HepG2 (cell line): ENCODE measurements around the gene EPHX1. TPM values are rescaled to one million over a fixed set of nuclear protein-coding genes. Genes with fewer than 3 reads are reported as not detected.

ENCODE experiments used
- ATAC-seq: fragments of 200-7000 bp; cut with Tn5 transposase; 3 replicates; pipeline ENCODE4 v1.9.1; 2020; ENCODE audit warnings: mild to moderate bottlenecking, moderate library complexity
- BruUV-seq: library from RNA; stranded (reverse); fragments of 400-500 nt; replicated peaks from 2 replicates; lab custom pipeline; 2021; lab: Mats Ljungman, UMichigan
- CTCF ChIA-PET: fragments of 300-600 bp; formaldehyde crosslinking; extraction: SDS; loops from one replicate; lab custom pipeline; 2021; ENCODE audit warnings: low total read pairs, inconsistent platforms, low intra/inter-chr PET ratio; lab: Yijun Ruan, JAX
- POLR2A ChIA-PET: fragments of 350-600 bp; sonication (Branson Sonifier 250); formaldehyde crosslinking; loops from one replicate; lab custom pipeline; 2020; ENCODE audit warnings: antibody characterized with exemption, inconsistent platforms; lab: Yijun Ruan, JAX
- DNase-seq: peaks from one replicate; pipeline ENCODE4 v3.0.0-alpha.2; 2015; ENCODE audit warnings: low spot score
- FAIRE-seq: peaks from 3 replicates; lab custom pipeline; 2011; peaks lifted over from hg19 to GRCh38; lab: Jason Lieb, UNC
- H2AFZ ChIP-seq: one replicate; pipeline ENCODE4 v1.6.1; 2011; ENCODE audit warnings: low read length, inconsistent platforms
- H3K27ac ChIP-seq: fragments of 300-600 bp; 3 replicates; pipeline ENCODE4 v1.8.0; 2011; ENCODE audit warnings: mixed run types, mild to moderate bottlenecking, mixed read lengths, low read length, inconsistent platforms; ENCODE audit not compliant: insufficient read depth; ENCODE audit errors: extremely low read length
- H3K27me3 ChIP-seq, 2 experiments: fragments of 200-600 bp in 1 of 2; 2 replicates in 1 of 2; 3 replicates in 1 of 2; pipeline versions ENCODE4 v1.6.0 to v1.8.0; 2011; ENCODE audit warnings: low read length in 2 of 2, mild to moderate bottlenecking in 2 of 2, moderate library complexity in 2 of 2, inconsistent platforms in 1 of 2; ENCODE audit not compliant: insufficient read depth in 2 of 2, control insufficient read depth in 1 of 2
- H3K36me3 ChIP-seq, 2 experiments: fragments of 200-600 bp in 1 of 2; replicated peaks in 1 of 2; 2 replicates in 1 of 2; 3 replicates in 1 of 2; pipeline versions ENCODE4 v1.5.1 to v1.8.0; 2011; ENCODE audit warnings: low read length in 2 of 2, inconsistent platforms in 1 of 2; ENCODE audit not compliant: insufficient read depth in 2 of 2, control insufficient read depth in 1 of 2
- H3K4me1 ChIP-seq: 2 replicates; pipeline ENCODE4 v1.5.1; 2012; ENCODE audit warnings: low read length, inconsistent platforms; ENCODE audit not compliant: insufficient read depth
- H3K4me2 ChIP-seq: 2 replicates; pipeline ENCODE4 v1.6.0; 2011; ENCODE audit warnings: low read depth, low read length, inconsistent platforms
- H3K4me3 ChIP-seq, 3 experiments: fragments of 200-600 bp in 1 of 3; sonication (generic), shearing (Covaris generic) in 1 of 3; replicated peaks in 1 of 3; 2 replicates each; pipeline ENCODE4 v1.5.1; 2011 to 2016; ENCODE audit warnings: low read length in 3 of 3, inconsistent platforms in 2 of 3, low read depth in 2 of 3, mild to moderate bottlenecking in 2 of 3, control low read depth in 1 of 3, mixed read lengths in 1 of 3; ENCODE audit not compliant: insufficient read depth in 1 of 3
- H3K79me2 ChIP-seq: one replicate; pipeline ENCODE4 v1.6.1; 2011; ENCODE audit warnings: low read length, inconsistent platforms; ENCODE audit not compliant: insufficient read depth
- H3K9ac ChIP-seq: 2 replicates; pipeline ENCODE4 v1.6.0; 2011; ENCODE audit warnings: mild to moderate bottlenecking, low read depth, low read length, inconsistent platforms; ENCODE audit not compliant: insufficient read depth
- H3K9me3 ChIP-seq: 2 replicates; pipeline ENCODE4 v1.5.1; 2012; ENCODE audit warnings: mild to moderate bottlenecking, low read length
- H4K20me1 ChIP-seq: 2 replicates; pipeline ENCODE4 v1.6.0; 2011; ENCODE audit warnings: inconsistent platforms, mild to moderate bottlenecking, low read length, moderate library complexity; ENCODE audit not compliant: insufficient read depth
- CREB1 ChIP-seq, 2 experiments: fragments of 450-650 bp in 1 of 2; IDR thresholded peaks; 2 replicates each; pipeline ENCODE4 v1.6.1; 2016 to 2017; ENCODE audit warnings: control low read depth in 1 of 2, mild to moderate bottlenecking in 1 of 2, missing compliant biosample characterization in 1 of 2, missing genetic modification characterization in 1 of 2
- FLYWCH1 ChIP-seq: sonication (generic); formaldehyde crosslinking; IDR thresholded peaks from 2 replicates; pipeline ENCODE4 v1.8.1; 2023; ENCODE audit warnings: mild to moderate bottlenecking, missing genetic modification reagents
- FOXC1 ChIP-seq: sonication (generic); formaldehyde crosslinking; IDR thresholded peaks from 2 replicates; pipeline ENCODE4 v1.8.0; 2022; ENCODE audit warnings: mild to moderate bottlenecking, missing genetic modification reagents, borderline replicate concordance
- JARID2 ChIP-seq: sonication (generic); formaldehyde crosslinking; IDR thresholded peaks from 2 replicates; pipeline ENCODE4 v1.8.1; 2023; ENCODE audit warnings: missing genetic modification reagents, inconsistent platforms; ENCODE audit not compliant: insufficient replicate concordance
- JUNB ChIP-seq: sonication (generic); formaldehyde crosslinking; IDR thresholded peaks from 2 replicates; pipeline ENCODE4 v1.8.0; 2022; ENCODE audit warnings: missing genetic modification reagents, mild to moderate bottlenecking, borderline replicate concordance
- ONECUT2 ChIP-seq: sonication (generic); formaldehyde crosslinking; IDR thresholded peaks from 2 replicates; pipeline ENCODE4 v1.4.0; 2020; ENCODE audit warnings: missing genetic modification reagents
- PCBP2 ChIP-seq: fragments of 200-400 bp; formaldehyde crosslinking; optimal IDR thresholded peaks from 2 replicates; pipeline ENCODE3; 2018; ENCODE audit warnings: low read length, low read depth; ENCODE audit not compliant: poor library complexity, severe bottlenecking
- PHB2 ChIP-seq: fragments of 450-650 bp; IDR thresholded peaks from 2 replicates; pipeline ENCODE4 v1.6.1; 2018; ENCODE audit not compliant: partially characterized antibody
- PTBP1 ChIP-seq: fragments of 200-400 bp; formaldehyde crosslinking; IDR thresholded peaks from 2 replicates; pipeline ENCODE4 v1.6.1; 2018; ENCODE audit warnings: low read length, low read depth; ENCODE audit not compliant: poor library complexity, severe bottlenecking
- REXO4 ChIP-seq: sonication (generic); formaldehyde crosslinking; IDR thresholded peaks from 2 replicates; pipeline ENCODE4 v1.8.0; 2022; ENCODE audit warnings: missing genetic modification reagents, mild to moderate bottlenecking, borderline replicate concordance
- TMF1 ChIP-seq: sonication (generic); formaldehyde crosslinking; IDR thresholded peaks from 2 replicates; pipeline ENCODE4 v1.8.1; 2022; ENCODE audit warnings: low read depth, missing genetic modification reagents
- YEATS4 ChIP-seq: sonication (generic); formaldehyde crosslinking; IDR thresholded peaks from 2 replicates; pipeline ENCODE4 v1.4.0; 2020; ENCODE audit warnings: missing genetic modification reagents, borderline replicate concordance
- ZBTB7B ChIP-seq: sonication (generic); formaldehyde crosslinking; IDR thresholded peaks from 2 replicates; pipeline ENCODE4 v1.4.0; 2020; ENCODE audit warnings: missing genetic modification reagents
- ZNF337 ChIP-seq: sonication (generic); formaldehyde crosslinking; IDR thresholded peaks from 2 replicates; pipeline ENCODE4 v1.5.1; 2020; ENCODE audit warnings: missing genetic modification reagents, low read depth, mild to moderate bottlenecking, borderline replicate concordance
- ZNF687 ChIP-seq: sonication (generic); formaldehyde crosslinking; IDR thresholded peaks from 2 replicates; pipeline ENCODE4 v1.5.1; 2020; ENCODE audit warnings: mild to moderate bottlenecking, missing genetic modification reagents, moderate library complexity
- WGBS: methylation state at CpG from one replicate; pipeline ENCODE4 v1.1.6; 2017; ENCODE audit warnings: low lambda C conversion rate; 5-methylcytosine and 5-hydroxymethylcytosine counted together
- in situ Hi-C: cut with HindIII; loops from 2 replicates; pipeline ENCODE4 v1.10.0; 2017; ENCODE audit warnings: low pct_unique_long_range_greater_than_20kb; ENCODE audit not compliant: extremely low pct_ligation_motif_present
- intact Hi-C: fragments of 100-400 bp; cut with micrococcal nuclease; formaldehyde crosslinking; loops from one replicate; pipeline ENCODE4 v1.10.0; 2022; ENCODE audit not compliant: unreplicated experiment
- polyA plus RNA-seq, 8 experiments: library from polyadenylated mRNA; depleted of rRNA in 3 of 8; stranded (reverse) in 7 of 8; unstranded in 1 of 8; fragments of >200 nt; fragmentation: Illumina TruSeq in 4 of 8; extraction: Trizol in 4 of 8; gene quantifications; 2 replicates each; pipeline versions ENCODE4 v1.2.1 to v1.2.3, GENCODE V29; 2011 to 2016; ENCODE audit warnings: low read depth in 4 of 8, missing spikeins in 1 of 8, mixed read lengths in 1 of 8; ENCODE audit not compliant: insufficient read depth in 1 of 8
- total RNA-seq, 5 experiments: library from RNA; depleted of rRNA; stranded (reverse); fragments of >200 nt; fragmentation: Illumina TruSeq; extraction: Trizol; gene quantifications; 2 replicates each; pipeline ENCODE4 v1.2.3, GENCODE V29; 2016; ENCODE audit warnings: low read depth in 1 of 5
- TF ChIP-seq, protein P1 (sequence below): sonication (generic); formaldehyde crosslinking; IDR thresholded peaks from 2 replicates; pipeline ENCODE4 v1.5.0; 2020; ENCODE audit warnings: missing genetic modification reagents
- TF ChIP-seq, protein P2 (sequence below): sonication (generic); formaldehyde crosslinking; IDR thresholded peaks from 2 replicates; pipeline ENCODE4 v1.5.0; 2020; ENCODE audit warnings: missing genetic modification reagents, mild to moderate bottlenecking, borderline replicate concordance
- TF ChIP-seq, protein P3 (sequence below): sonication (generic); formaldehyde crosslinking; IDR thresholded peaks from 2 replicates; pipeline ENCODE4 v1.8.1; 2022; ENCODE audit warnings: mild to moderate bottlenecking, missing genetic modification reagents

EPHX1 gene
- total and polyA plus RNA-seq, 2 of the 13 experiments (the other 11 are each of a cell fraction or from before 2014, with no cell fraction given): 27.7 to 36.5 TPM

- in situ Hi-C loops: no loop called here
These were observed 28.9 kb downstream of the EPHX1 start for GRCh38 chr1:225838793-225839192.

More at GRCh38 chr1:225838793-225839192, 28.9 kb downstream of the EPHX1 start:
- no peaks in the 10 kb centered on the region for H3K9me3 ChIP-seq
- no TSS peak for BruUV-seq
- DNase-seq: no peak
- no peak overlapping the region for H3K4me2 ChIP-seq
- peaks cover 13 to 52% of the 10 kb centered on the region in 2 experiments for H3K36me3 ChIP-seq
- no peaks in the 10 kb centered on the region for H4K20me1 ChIP-seq
- CTCF ChIA-PET: no interaction called here
- H2AFZ ChIP-seq: no peak overlapping the region
- no peaks in the 10 kb centered on the region for H3K4me1 ChIP-seq
- no peak overlapping the region for H3K9ac ChIP-seq
- intact Hi-C loops: no loop called here
- TF ChIP-seq JUNB (CRISPR knock-in tag): no peak
- no peak for TF ChIP-seq JARID2 (CRISPR knock-in tag)
- TF ChIP-seq YEATS4 (CRISPR knock-in tag): no peak
- no peak for TF ChIP-seq ONECUT2 (CRISPR knock-in tag)
- TF ChIP-seq REXO4 (CRISPR knock-in tag): no peak
- no peak for TF ChIP-seq PTBP1
- no peak for TF ChIP-seq PHB2
- no peak for TF ChIP-seq FOXC1
- TF ChIP-seq, protein P1, sequence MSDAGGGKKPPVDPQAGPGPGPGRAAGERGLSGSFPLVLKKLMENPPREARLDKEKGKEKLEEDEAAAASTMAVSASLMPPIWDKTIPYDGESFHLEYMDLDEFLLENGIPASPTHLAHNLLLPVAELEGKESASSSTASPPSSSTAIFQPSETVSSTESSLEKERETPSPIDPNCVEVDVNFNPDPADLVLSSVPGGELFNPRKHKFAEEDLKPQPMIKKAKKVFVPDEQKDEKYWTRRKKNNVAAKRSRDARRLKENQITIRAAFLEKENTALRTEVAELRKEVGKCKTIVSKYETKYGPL (CRISPR knock-in tag): no peak
- TF ChIP-seq CREB1 (IDR thresholded peaks at IDR 0.05): no peak
- TF ChIP-seq CREB1 (CRISPR knock-in tag; IDR thresholded peaks at IDR 0.05): no peak
- TF ChIP-seq ZNF337 (CRISPR knock-in tag): no peak
- TF ChIP-seq, protein P2, sequence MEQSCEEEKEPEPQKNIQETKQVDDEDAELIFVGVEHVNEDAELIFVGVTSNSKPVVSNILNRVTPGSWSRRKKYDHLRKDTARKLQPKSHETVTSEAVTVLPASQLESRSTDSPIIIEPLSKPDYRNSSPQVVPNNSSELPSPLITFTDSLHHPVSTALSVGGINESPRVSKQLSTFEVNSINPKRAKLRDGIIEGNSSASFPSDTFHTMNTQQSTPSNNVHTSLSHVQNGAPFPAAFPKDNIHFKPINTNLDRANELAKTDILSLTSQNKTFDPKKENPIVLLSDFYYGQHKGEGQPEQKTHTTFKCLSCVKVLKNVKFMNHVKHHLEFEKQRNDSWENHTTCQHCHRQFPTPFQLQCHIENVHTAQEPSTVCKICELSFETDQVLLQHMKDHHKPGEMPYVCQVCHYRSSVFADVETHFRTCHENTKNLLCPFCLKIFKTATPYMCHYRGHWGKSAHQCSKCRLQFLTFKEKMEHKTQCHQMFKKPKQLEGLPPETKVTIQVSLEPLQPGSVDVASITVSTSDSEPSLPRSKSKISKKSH: no peak
- no peak for TF ChIP-seq ZNF687 (CRISPR knock-in tag)
- no peak for TF ChIP-seq FLYWCH1 (CRISPR knock-in tag)
- TF ChIP-seq TMF1 (CRISPR knock-in tag): no peak
- no peak for TF ChIP-seq ZBTB7B (CRISPR knock-in tag)
- TF ChIP-seq PCBP2: no peak
- TF ChIP-seq, protein P3, sequence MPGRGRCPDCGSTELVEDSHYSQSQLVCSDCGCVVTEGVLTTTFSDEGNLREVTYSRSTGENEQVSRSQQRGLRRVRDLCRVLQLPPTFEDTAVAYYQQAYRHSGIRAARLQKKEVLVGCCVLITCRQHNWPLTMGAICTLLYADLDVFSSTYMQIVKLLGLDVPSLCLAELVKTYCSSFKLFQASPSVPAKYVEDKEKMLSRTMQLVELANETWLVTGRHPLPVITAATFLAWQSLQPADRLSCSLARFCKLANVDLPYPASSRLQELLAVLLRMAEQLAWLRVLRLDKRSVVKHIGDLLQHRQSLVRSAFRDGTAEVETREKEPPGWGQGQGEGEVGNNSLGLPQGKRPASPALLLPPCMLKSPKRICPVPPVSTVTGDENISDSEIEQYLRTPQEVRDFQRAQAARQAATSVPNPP (CRISPR knock-in tag): no peak
- TF ChIP-seq, all 625 proteins: peak for 0
- WGBS: 92% methylated on average over 14 of the region's 14 CpGs
- FAIRE-seq (no peak), ATAC-seq (no peak)
- Histone ChIP-seq H3K27ac (no peak overlapping the region), H3K27me3 (no peaks in the 10 kb centered on the region), H3K79me2 (no peaks in the 10 kb centered on the region), H3K4me3 (no peak overlapping the region)
- POLR2A ChIA-PET: no interaction called here
